Raji (cell line): ENCODE measurements around the gene RHOA.

Source experiments
- POLR2A ChIP-seq: IDR thresholded peaks from 2 replicates; pipeline ENCODE4 v1.6.1; 2011; ENCODE audit warnings: low read depth, low read length, control low read depth; ENCODE audit not compliant: insufficient read depth

The RHOA gene

GRCh38 chr3:49389297-49389696 lies 22.5 kb downstream of the RHOA start:
- no peak for TF ChIP-seq POLR2A

- no peak for TF ChIP-seq POLR2A
Observed at GRCh38 chr3:49388289-49388820, 23.4 kb downstream of the RHOA start.

- TF ChIP-seq POLR2A = no peak
Observed at GRCh38 chr3:49387721-49388120, 24.1 kb downstream of the RHOA start.

GRCh38 chr3:49386056-49386756 lies 25.6 kb downstream of the RHOA start:
- no peak for TF ChIP-seq POLR2A

GRCh38 chr3:49385617-49386016 lies 26.2 kb downstream of the RHOA start:
- no peak for TF ChIP-seq POLR2A

- no peak for TF ChIP-seq POLR2A
Observed at GRCh38 chr3:49383387-49383786, 28.4 kb downstream of the RHOA start.

GRCh38 chr3:49378249-49378895 lies 33.4 kb downstream of the RHOA start:
- no peak for TF ChIP-seq POLR2A

GRCh38 chr3:49377483-49377882 lies 34.3 kb downstream of the RHOA start:
- no peak for TF ChIP-seq POLR2A

GRCh38 chr3:49371946-49372345 lies 39.8 kb downstream of the RHOA start:
- TF ChIP-seq POLR2A = no peak

- no peak for TF ChIP-seq POLR2A
Observed at GRCh38 chr3:49370585-49371290, 41.0 kb downstream of the RHOA start.

GRCh38 chr3:49362561-49362960 lies 49.2 kb downstream of the RHOA start:
- TF ChIP-seq POLR2A = no peak

GRCh38 chr3:49359623-49360022 lies 52.2 kb downstream of the RHOA start:
- TF ChIP-seq POLR2A = no peak

- TF ChIP-seq POLR2A = no peak
Observed at GRCh38 chr3:49358884-49359225, 52.9 kb downstream of the RHOA start.

- peak; percentile 70 for TF ChIP-seq POLR2A
Observed at GRCh38 chr3:49358217-49358883, 53.4 kb downstream of the RHOA start, which contains the start of gene GPX1. GPX1 (minus strand) TSS chr3:49358353; CDS start chr3:49358278, 75 bp downstream.

GRCh38 chr3:49352890-49353421 lies 58.8 kb downstream of the RHOA start:
- no peak for TF ChIP-seq POLR2A
